HepG2 (cell line): ENCODE measurements around the gene LRPAP1. TPM values are rescaled to one million over a fixed set of nuclear protein-coding genes. Genes with fewer than 3 reads are reported as not detected.
A peak's percentile ranks its signal among the peaks of the same experiment; 100 is the strongest.

Experiments
- CBFB ChIP-seq: sonication (generic); formaldehyde crosslinking; IDR thresholded peaks from 2 replicates; pipeline ENCODE4 v1.4.0; 2020; ENCODE audit warnings: missing genetic modification reagents
- CENPT ChIP-seq: sonication (generic); formaldehyde crosslinking; IDR thresholded peaks from 2 replicates; pipeline ENCODE4 v1.8.0; 2022; ENCODE audit warnings: low read depth, mild to moderate bottlenecking, moderate library complexity, missing genetic modification reagents
- HDAC1 ChIP-seq: sonication (generic); formaldehyde crosslinking; IDR thresholded peaks from 2 replicates; pipeline ENCODE4 v1.5.1; 2020; ENCODE audit warnings: mild to moderate bottlenecking, missing genetic modification reagents
- HNRNPL ChIP-seq: fragments of 200-400 bp; formaldehyde crosslinking; IDR thresholded peaks from 2 replicates; pipeline ENCODE4 v1.6.1; 2017; ENCODE audit warnings: mild to moderate bottlenecking, low read depth, low read length
- HOXA5 ChIP-seq: sonication (generic); formaldehyde crosslinking; IDR thresholded peaks from 2 replicates; pipeline ENCODE4 v1.4.0; 2020; ENCODE audit warnings: missing genetic modification reagents
- KDM5B ChIP-seq: sonication (generic); formaldehyde crosslinking; IDR thresholded peaks from 2 replicates; pipeline ENCODE4 v1.4.0; 2020; ENCODE audit warnings: missing genetic modification reagents, mild to moderate bottlenecking, borderline replicate concordance
- KLF12 ChIP-seq: sonication (generic); formaldehyde crosslinking; IDR thresholded peaks from 2 replicates; pipeline ENCODE4 v1.4.0; 2020; ENCODE audit warnings: missing genetic modification reagents, borderline replicate concordance
- MED1 ChIP-seq: sonication (generic); formaldehyde crosslinking; IDR thresholded peaks from 2 replicates; pipeline ENCODE4 v1.4.0; 2020; ENCODE audit warnings: missing genetic modification reagents
- MED13 ChIP-seq: sonication (generic); formaldehyde crosslinking; IDR thresholded peaks from 2 replicates; pipeline ENCODE4 v1.5.0; 2020; ENCODE audit warnings: missing genetic modification reagents
- NFIB ChIP-seq: sonication (generic); formaldehyde crosslinking; IDR thresholded peaks from 2 replicates; pipeline ENCODE4 v1.9.0; 2021; ENCODE audit warnings: missing genetic modification reagents, mild to moderate bottlenecking, borderline replicate concordance
- POLR2A ChIP-seq, 2 experiments: IDR thresholded peaks; 2 replicates each; pipeline ENCODE4 v1.6.1; 2011; ENCODE audit warnings: low read depth in 2 of 2, low read length in 2 of 2, mild to moderate bottlenecking in 1 of 2, moderate library complexity in 1 of 2; ENCODE audit not compliant: insufficient read depth in 1 of 2
- RARA ChIP-seq: IDR thresholded peaks from 2 replicates; pipeline ENCODE4 v1.6.1; 2016; ENCODE audit warnings: missing genetic modification reagents, missing compliant biosample characterization
- SALL1 ChIP-seq: sonication (generic); formaldehyde crosslinking; IDR thresholded peaks from 2 replicates; pipeline ENCODE4 v1.8.0; 2022; ENCODE audit warnings: mild to moderate bottlenecking, missing genetic modification reagents
- SETDB1 ChIP-seq: sonication (generic); formaldehyde crosslinking; IDR thresholded peaks from 2 replicates; pipeline ENCODE4 v1.5.1; 2020; ENCODE audit warnings: missing genetic modification reagents, mild to moderate bottlenecking, borderline replicate concordance
- SMC3 ChIP-seq: IDR thresholded peaks from 2 replicates; pipeline ENCODE4 v1.6.1; 2011; ENCODE audit warnings: low read length, improper control_type of control experiment
- SOX13 ChIP-seq, 3 experiments: fragments of 450-650 bp in 1 of 3; sonication (generic) in 1 of 3; formaldehyde crosslinking in 1 of 3; IDR thresholded peaks in 2 of 3; conservative IDR thresholded peaks in 1 of 3; 2 replicates each; pipeline versions ENCODE4 v1.5.0 to v1.6.1; 2016 to 2020; ENCODE audit warnings: antibody characterized with exemption in 1 of 3, mild to moderate bottlenecking in 1 of 3, missing compliant biosample characterization in 1 of 3, missing genetic modification reagents in 1 of 3, moderate library complexity in 1 of 3
- ZFAT ChIP-seq: sonication (generic); formaldehyde crosslinking; conservative IDR thresholded peaks from 2 replicates; pipeline ENCODE4 v1.8.1; 2023; ENCODE audit warnings: missing genetic modification reagents, inconsistent platforms
- ZKSCAN5 ChIP-seq: sonication (generic); formaldehyde crosslinking; IDR thresholded peaks from 2 replicates; pipeline ENCODE4 v1.5.1; 2020; ENCODE audit warnings: mild to moderate bottlenecking, missing genetic modification reagents
- ZKSCAN8 ChIP-seq: IDR thresholded peaks from 2 replicates; pipeline ENCODE4 v1.6.1; 2016; ENCODE audit warnings: borderline replicate concordance, missing genetic modification reagents, missing compliant biosample characterization
- ZNF674 ChIP-seq: sonication (generic); formaldehyde crosslinking; IDR thresholded peaks from 2 replicates; pipeline ENCODE4 v1.5.0; 2020; ENCODE audit warnings: low read depth, mild to moderate bottlenecking, missing genetic modification reagents
- ZNF703 ChIP-seq: sonication (generic); formaldehyde crosslinking; IDR thresholded peaks from 2 replicates; pipeline ENCODE4 v1.5.1; 2020; ENCODE audit warnings: missing genetic modification reagents, mild to moderate bottlenecking, moderate library complexity, borderline replicate concordance
- ZNF724P ChIP-seq: sonication (generic); formaldehyde crosslinking; IDR thresholded peaks from 2 replicates; pipeline ENCODE4 v1.8.0; 2022; ENCODE audit warnings: missing genetic modification reagents, borderline replicate concordance
- ZNF749 ChIP-seq: sonication (generic); formaldehyde crosslinking; IDR thresholded peaks from 2 replicates; pipeline ENCODE4 v1.8.0; 2022; ENCODE audit warnings: mild to moderate bottlenecking, missing genetic modification reagents, moderate library complexity, borderline replicate concordance
- ZNF75D ChIP-seq: sonication (generic); formaldehyde crosslinking; IDR thresholded peaks from 2 replicates; pipeline ENCODE4 v1.8.1; 2023; ENCODE audit warnings: missing genetic modification reagents, mild to moderate bottlenecking, borderline replicate concordance
- ZNF879 ChIP-seq: sonication (generic); formaldehyde crosslinking; IDR thresholded peaks from 2 replicates; pipeline ENCODE4 v1.8.1; 2023; ENCODE audit warnings: missing genetic modification reagents
- polyA plus RNA-seq, 8 experiments: library from polyadenylated mRNA; depleted of rRNA in 3 of 8; stranded (reverse) in 7 of 8; unstranded in 1 of 8; fragments of >200 nt; fragmentation: Illumina TruSeq in 4 of 8; extraction: Trizol in 4 of 8; gene quantifications; 2 replicates each; pipeline versions ENCODE4 v1.2.1 to v1.2.3, GENCODE V29; 2011 to 2016; ENCODE audit warnings: low read depth in 4 of 8, missing spikeins in 1 of 8, mixed read lengths in 1 of 8; ENCODE audit not compliant: insufficient read depth in 1 of 8
- total RNA-seq, 5 experiments: library from RNA; depleted of rRNA; stranded (reverse); fragments of >200 nt; fragmentation: Illumina TruSeq; extraction: Trizol; gene quantifications; 2 replicates each; pipeline ENCODE4 v1.2.3, GENCODE V29; 2016; ENCODE audit warnings: low read depth in 1 of 5
- TF ChIP-seq, protein P1 (sequence below): sonication (generic); formaldehyde crosslinking; conservative IDR thresholded peaks from 2 replicates; pipeline ENCODE4 v1.8.0; 2022; ENCODE audit warnings: missing genetic modification reagents
- TF ChIP-seq, protein P2 (sequence below): sonication (generic); formaldehyde crosslinking; IDR thresholded peaks from 2 replicates; pipeline ENCODE4 v1.8.0; 2022; ENCODE audit warnings: missing genetic modification reagents, mild to moderate bottlenecking, inconsistent platforms, borderline replicate concordance
- TF ChIP-seq, protein P3 (sequence below): sonication (generic); formaldehyde crosslinking; IDR thresholded peaks from 2 replicates; pipeline ENCODE4 v1.9.0; 2022; ENCODE audit warnings: missing genetic modification reagents, mild to moderate bottlenecking, borderline replicate concordance

Gene LRPAP1
- total and polyA plus RNA-seq, 2 of the 13 experiments (the other 11 are each of a cell fraction or from before 2014, with no cell fraction given) = 153 to 191 TPM

DNA sequence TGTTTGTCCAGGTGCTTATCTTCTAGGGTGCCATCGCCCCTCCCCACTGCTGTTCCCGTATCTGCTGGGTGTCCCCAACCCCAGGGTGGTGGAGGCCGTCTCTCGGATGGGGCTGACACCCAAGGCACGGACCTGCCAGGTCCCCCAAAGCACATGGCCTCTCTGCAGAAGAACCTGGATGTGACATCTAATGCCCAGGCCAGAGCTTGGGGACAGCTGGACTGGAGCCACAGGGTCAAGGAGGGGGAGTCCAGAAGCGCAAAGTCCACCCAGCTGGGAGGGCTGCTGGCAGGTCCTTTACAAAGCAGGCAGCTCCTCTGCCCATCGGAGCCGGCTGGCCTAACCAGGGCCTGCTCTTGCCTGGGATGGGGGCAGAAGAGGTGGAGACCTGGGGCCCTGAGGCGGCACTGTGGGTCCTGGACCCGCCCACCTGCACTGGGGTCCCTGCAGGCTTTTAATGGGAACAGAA is 69.9 kb downstream of the LRPAP1 start (continued):
- TF ChIP-seq SETDB1 (CRISPR knock-in tag) (no peak), SMC3 (no peak), ZNF749 (CRISPR knock-in tag) (no peak), HOXA5 (CRISPR knock-in tag) (0 out of 2 replicates have a peak, but pooled peaks have one; percentile 29), MED1 (CRISPR knock-in tag) (no peak), HNRNPL (peak; percentile 65; the same call in 1 of the 2 replicates), ZNF879 (CRISPR knock-in tag) (no peak), CBFB (CRISPR knock-in tag) (no peak), MED13 (no peak), ZNF674 (no peak), HDAC1 (peak; percentile 43; the same call in 1 of the 2 replicates), RARA (CRISPR knock-in tag) (0 out of 2 replicates have a peak, but pooled peaks have one; percentile 12), ZKSCAN8 (CRISPR knock-in tag) (no peak), SALL1 (CRISPR knock-in tag) (peak; percentile 41; the same call in 1 of the 2 replicates), ZKSCAN5 (CRISPR knock-in tag) (no peak), POLR2A (IDR thresholded peaks at IDR 0.05; ENCODE audit: insufficient read depth in 1 of 2, low read depth in 2 of 2, low read length in 2 of 2) (no peak), NFIB (CRISPR knock-in tag) (0 out of 2 replicates have a peak, but pooled peaks have one; percentile 2), KDM5B (CRISPR knock-in tag) (0 out of 2 replicates have a peak, but pooled peaks have one; percentile 43), ZNF703 (CRISPR knock-in tag) (no peak), CENPT (CRISPR knock-in tag) (no peak), SOX13 (IDR thresholded peaks at IDR 0.05) (no peak), SOX13 (CRISPR knock-in tag; conservative IDR thresholded peaks at IDR 0.05 in 1 of 2, IDR thresholded peaks at IDR 0.05 in 1 of 2) (no peak), ZFAT (CRISPR knock-in tag) (no peak), ZNF75D (CRISPR knock-in tag) (no peak), ZNF724P (CRISPR knock-in tag) (no peak), KLF12 (CRISPR knock-in tag) (0 out of 2 replicates have a peak, but pooled peaks have one; percentile 35)
- TF ChIP-seq, protein P1, sequence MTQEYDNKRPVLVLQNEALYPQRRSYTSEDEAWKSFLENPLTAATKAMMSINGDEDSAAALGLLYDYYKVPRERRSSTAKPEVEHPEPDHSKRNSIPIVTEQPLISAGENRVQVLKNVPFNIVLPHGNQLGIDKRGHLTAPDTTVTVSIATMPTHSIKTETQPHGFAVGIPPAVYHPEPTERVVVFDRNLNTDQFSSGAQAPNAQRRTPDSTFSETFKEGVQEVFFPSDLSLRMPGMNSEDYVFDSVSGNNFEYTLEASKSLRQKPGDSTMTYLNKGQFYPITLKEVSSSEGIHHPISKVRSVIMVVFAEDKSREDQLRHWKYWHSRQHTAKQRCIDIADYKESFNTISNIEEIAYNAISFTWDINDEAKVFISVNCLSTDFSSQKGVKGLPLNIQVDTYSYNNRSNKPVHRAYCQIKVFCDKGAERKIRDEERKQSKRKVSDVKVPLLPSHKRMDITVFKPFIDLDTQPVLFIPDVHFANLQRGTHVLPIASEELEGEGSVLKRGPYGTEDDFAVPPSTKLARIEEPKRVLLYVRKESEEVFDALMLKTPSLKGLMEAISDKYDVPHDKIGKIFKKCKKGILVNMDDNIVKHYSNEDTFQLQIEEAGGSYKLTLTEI (CRISPR knock-in tag) = no peak
- TF ChIP-seq, protein P2, sequence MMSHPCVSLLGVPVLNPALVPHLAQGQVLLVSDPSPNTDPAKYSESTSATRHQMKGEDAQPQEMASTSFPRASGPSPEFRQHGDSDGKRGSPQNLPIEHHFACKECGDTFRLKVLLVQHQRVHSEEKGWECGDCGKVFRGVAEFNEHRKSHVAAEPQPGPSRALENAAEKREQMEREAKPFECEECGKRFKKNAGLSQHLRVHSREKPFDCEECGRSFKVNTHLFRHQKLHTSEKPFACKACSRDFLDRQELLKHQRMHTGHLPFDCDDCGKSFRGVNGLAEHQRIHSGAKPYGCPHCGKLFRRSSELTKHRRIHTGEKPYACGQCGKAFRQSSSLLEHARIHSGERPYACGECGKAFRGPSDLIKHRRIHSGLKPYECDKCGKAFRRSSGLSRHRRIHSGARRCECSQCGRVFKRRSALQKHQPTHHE (CRISPR knock-in tag) = no peak
- TF ChIP-seq, protein P3, sequence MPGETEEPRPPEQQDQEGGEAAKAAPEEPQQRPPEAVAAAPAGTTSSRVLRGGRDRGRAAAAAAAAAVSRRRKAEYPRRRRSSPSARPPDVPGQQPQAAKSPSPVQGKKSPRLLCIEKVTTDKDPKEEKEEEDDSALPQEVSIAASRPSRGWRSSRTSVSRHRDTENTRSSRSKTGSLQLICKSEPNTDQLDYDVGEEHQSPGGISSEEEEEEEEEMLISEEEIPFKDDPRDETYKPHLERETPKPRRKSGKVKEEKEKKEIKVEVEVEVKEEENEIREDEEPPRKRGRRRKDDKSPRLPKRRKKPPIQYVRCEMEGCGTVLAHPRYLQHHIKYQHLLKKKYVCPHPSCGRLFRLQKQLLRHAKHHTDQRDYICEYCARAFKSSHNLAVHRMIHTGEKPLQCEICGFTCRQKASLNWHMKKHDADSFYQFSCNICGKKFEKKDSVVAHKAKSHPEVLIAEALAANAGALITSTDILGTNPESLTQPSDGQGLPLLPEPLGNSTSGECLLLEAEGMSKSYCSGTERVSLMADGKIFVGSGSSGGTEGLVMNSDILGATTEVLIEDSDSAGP = no peak; the same call in 1 of the 2 replicates
